Nephron (organoid): ENCODE measurements around the gene RNF223.

ENCODE experiments used
- H3K27ac Mint-ChIP-seq, 3 experiments: 2 replicates each; pipeline ENCODE4 v1.8.0; 2020; ENCODE audit warnings: mixed read lengths in 3 of 3, mild to moderate bottlenecking in 2 of 3, moderate library complexity in 1 of 3
- H3K27me3 Mint-ChIP-seq: 2 replicates; pipeline ENCODE4 v1.8.0; 2021; ENCODE audit warnings: low read depth, mild to moderate bottlenecking, moderate library complexity, mixed read lengths
- H3K36me3 Mint-ChIP-seq: 2 replicates; pipeline ENCODE4 v1.8.0; 2020; ENCODE audit warnings: low read depth, mixed read lengths
- H3K4me1 Mint-ChIP-seq: 2 replicates; pipeline ENCODE4 v1.8.0; 2020; ENCODE audit warnings: mixed read lengths
- H3K4me3 Mint-ChIP-seq, 3 experiments: 2 replicates each; pipeline ENCODE4 v1.8.0; 2020; ENCODE audit warnings: mild to moderate bottlenecking in 3 of 3, mixed read lengths in 3 of 3, moderate library complexity in 2 of 3
- H3K9me3 Mint-ChIP-seq: 2 replicates; pipeline ENCODE4 v1.8.0; 2020; ENCODE audit warnings: mixed read lengths
- TF ChIP-seq, protein P1 (sequence below), 3 experiments: fragments of 200-600 bp; sonication (generic); IDR thresholded peaks; one replicate each; pipeline ENCODE4 v1.5.0; 2021; ENCODE audit warnings: antibody characterized with exemption in 3 of 3; ENCODE audit not compliant: unreplicated experiment in 3 of 3

RNF223 gene

DNA sequence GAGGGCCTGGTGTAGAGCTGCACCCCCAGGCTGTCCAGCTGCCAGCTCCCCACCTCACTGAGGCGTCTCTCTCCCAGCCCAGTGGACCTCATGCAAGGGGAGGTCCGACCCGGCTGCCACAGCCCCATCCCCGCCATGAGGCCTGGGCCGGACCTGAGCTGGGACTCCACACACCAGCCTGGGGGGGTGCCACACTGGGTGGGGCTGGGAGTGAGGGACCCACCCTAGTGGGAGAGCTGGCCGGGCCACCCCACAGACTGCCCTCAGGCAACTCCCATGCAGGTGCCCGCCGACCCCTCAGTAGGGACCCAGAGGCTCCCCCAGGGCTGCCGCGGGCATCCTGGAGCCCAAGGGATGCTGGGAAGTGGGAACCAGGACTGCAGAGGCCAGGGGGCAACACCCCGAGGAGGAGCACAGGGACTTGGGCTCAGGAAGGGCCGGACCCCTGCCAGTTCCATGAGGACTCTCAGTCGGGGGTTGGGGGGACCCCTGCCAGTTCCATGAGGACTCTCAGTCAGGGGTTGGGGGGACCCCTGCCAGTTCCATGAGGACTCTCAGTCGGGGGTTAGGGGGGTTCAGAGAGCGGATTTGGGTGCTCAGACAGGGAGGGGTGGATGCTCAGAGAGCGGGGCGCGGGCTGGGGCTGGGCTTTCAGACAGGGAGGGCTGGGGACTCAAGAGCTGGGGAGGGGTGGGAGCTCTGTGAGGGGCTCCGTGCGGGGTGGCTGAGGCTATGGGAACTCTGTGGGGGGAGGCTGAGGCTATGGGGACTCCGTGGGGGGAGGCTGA, 1.2 kb upstream of the RNF223 start:
- no peaks in the 10 kb centered on the region for H3K9me3 Mint-ChIP-seq
- no peak overlapping the region for H3K4me3 Mint-ChIP-seq
- TF ChIP-seq, protein P1, sequence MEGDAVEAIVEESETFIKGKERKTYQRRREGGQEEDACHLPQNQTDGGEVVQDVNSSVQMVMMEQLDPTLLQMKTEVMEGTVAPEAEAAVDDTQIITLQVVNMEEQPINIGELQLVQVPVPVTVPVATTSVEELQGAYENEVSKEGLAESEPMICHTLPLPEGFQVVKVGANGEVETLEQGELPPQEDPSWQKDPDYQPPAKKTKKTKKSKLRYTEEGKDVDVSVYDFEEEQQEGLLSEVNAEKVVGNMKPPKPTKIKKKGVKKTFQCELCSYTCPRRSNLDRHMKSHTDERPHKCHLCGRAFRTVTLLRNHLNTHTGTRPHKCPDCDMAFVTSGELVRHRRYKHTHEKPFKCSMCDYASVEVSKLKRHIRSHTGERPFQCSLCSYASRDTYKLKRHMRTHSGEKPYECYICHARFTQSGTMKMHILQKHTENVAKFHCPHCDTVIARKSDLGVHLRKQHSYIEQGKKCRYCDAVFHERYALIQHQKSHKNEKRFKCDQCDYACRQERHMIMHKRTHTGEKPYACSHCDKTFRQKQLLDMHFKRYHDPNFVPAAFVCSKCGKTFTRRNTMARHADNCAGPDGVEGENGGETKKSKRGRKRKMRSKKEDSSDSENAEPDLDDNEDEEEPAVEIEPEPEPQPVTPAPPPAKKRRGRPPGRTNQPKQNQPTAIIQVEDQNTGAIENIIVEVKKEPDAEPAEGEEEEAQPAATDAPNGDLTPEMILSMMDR (IDR thresholded peaks at IDR 0.05; ENCODE audit: unreplicated experiment in 3 of 3), result no peak
- H3K27ac Mint-ChIP-seq, result no peak overlapping the region
- peaks cover 12% of the 10 kb centered on the region for H3K27me3 Mint-ChIP-seq
- peaks cover 5% of the 10 kb centered on the region for H3K4me1 Mint-ChIP-seq
- H3K36me3 Mint-ChIP-seq, result no peaks in the 10 kb centered on the region

GRCh38 chr1:1074631-1075147, 583 bp upstream of the RNF223 start:
- Mint-ChIP-seq H3K27me3 (peaks cover 17% of the 10 kb centered on the region), H3K4me3 (no peak overlapping the region), H3K9me3 (no peaks in the 10 kb centered on the region), H3K4me1 (peaks cover 5% of the 10 kb centered on the region), H3K27ac (peak overlapping the region in 1 of 3 experiments; percentile 48), H3K36me3 (no peaks in the 10 kb centered on the region)
- TF ChIP-seq, protein P1 (IDR thresholded peaks at IDR 0.05; ENCODE audit: unreplicated experiment in 3 of 3), result no peak

GRCh38 chr1:1072849-1073742, 1.0 kb downstream of the RNF223 start:
- H3K9me3 Mint-ChIP-seq, result no peaks in the 10 kb centered on the region
- H3K36me3 Mint-ChIP-seq, result no peaks in the 10 kb centered on the region
- H3K4me3 Mint-ChIP-seq, result no peak overlapping the region
- H3K27me3 Mint-ChIP-seq, result peaks cover 18% of the 10 kb centered on the region
- peaks cover 5% of the 10 kb centered on the region for H3K4me1 Mint-ChIP-seq
- no peak overlapping the region for H3K27ac Mint-ChIP-seq
- TF ChIP-seq, protein P1 (IDR thresholded peaks at IDR 0.05; ENCODE audit: unreplicated experiment in 3 of 3), result no peak

DNA sequence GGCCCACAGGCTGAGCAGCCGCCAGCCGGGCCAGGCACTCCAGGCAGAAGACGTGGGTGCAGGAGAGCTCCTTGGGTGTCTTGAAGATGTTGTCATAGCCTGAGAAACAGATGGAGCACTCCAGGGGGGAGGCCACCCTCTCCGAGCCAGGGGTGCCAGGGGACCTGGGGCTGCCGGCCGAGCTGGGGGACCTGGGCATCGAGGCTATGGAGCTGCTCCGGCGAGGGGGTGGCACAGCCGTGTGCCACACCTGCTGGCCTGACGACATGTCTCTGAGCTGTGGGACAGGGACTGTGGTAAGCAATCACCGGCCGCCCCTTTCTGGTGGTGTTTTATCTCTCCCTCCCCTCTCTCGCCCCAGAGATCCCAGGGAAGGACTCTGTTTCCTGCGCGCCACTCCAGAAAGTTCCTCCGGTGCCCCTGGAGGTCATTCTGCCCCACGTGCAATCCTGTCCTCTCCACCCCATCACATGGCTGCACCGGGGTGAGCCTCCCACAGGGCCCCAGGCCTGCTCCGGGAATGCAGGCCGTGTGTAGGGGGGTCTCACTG, 1.7 kb downstream of the RNF223 start:
- Mint-ChIP-seq H3K4me1 (peaks cover 5% of the 10 kb centered on the region), H3K27me3 (peaks cover 21% of the 10 kb centered on the region), H3K4me3 (no peak overlapping the region), H3K27ac (no peak overlapping the region), H3K36me3 (no peaks in the 10 kb centered on the region), H3K9me3 (no peaks in the 10 kb centered on the region)
- TF ChIP-seq, protein P1 (IDR thresholded peaks at IDR 0.05; ENCODE audit: unreplicated experiment in 3 of 3), result no peak

DNA sequence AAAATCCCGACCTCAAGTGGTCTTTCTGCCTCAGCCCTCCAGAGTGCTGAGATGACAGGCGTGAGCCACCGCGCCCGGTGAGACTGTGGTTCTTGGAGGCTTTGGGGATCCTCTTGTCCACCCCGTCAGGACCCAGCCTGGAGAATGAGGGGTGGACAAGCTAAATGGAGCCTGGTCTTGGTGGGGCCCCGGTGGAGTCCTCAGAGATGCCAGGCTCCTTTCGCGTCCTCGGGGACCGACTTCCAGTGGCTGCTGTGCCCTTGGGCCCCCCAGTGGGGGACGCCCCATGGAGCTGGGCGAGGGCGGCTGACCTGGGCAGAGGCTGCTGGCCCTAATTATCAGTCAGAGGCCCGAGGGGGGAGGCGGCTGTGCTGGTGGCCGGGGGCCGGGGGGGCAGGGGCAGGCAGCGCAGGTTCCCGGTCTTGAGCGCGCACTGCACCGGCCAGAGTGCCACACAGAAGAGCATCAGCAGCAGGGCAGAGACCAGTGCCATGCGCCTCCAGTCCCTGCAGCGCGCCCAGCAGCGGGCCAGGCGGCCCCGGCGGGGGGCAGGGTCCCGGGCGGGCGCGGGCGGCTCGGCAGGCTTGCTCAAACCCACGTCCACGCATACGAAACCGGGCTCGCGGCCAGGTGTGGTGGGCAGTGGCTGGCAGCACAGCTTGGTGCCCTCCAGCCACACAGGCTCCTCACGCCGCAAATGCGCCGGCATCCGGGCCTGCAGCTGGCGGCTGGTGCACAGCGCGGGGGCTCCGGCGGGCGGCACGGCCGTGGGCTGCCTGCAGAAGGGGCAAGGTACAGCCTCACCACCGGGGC, 2.4 kb downstream of the RNF223 start:
- Mint-ChIP-seq H3K4me1 (peaks cover 5% of the 10 kb centered on the region), H3K4me3 (peak overlapping the region in 1 of 3 experiments; percentile 31), H3K27ac (no peak overlapping the region), H3K9me3 (no peaks in the 10 kb centered on the region), H3K27me3 (peaks cover 24% of the 10 kb centered on the region), H3K36me3 (no peaks in the 10 kb centered on the region)
- TF ChIP-seq, protein P1 (IDR thresholded peaks at IDR 0.05; ENCODE audit: unreplicated experiment in 3 of 3), result no peak
